Measurements from ENCODE around the gene NKAIN4. TPM values are rescaled to one million over a fixed set of nuclear protein-coding genes. Genes with fewer than 3 reads are reported as not detected.

The NKAIN4 gene
- total RNA-seq, 2 experiments from 2014 or later = not detected

GRCh38 chr20:63204362-63204761, 49.9 kb downstream of the NKAIN4 start:
- peaks cover 59% of the 10 kb centered on the region for H3K79me2 ChIP-seq (ENCODE audit: insufficient read depth, low read depth, low read length)
- peaks cover 36% of the 10 kb centered on the region for H4K20me1 ChIP-seq (ENCODE audit: insufficient read depth, low read length)

DNA sequence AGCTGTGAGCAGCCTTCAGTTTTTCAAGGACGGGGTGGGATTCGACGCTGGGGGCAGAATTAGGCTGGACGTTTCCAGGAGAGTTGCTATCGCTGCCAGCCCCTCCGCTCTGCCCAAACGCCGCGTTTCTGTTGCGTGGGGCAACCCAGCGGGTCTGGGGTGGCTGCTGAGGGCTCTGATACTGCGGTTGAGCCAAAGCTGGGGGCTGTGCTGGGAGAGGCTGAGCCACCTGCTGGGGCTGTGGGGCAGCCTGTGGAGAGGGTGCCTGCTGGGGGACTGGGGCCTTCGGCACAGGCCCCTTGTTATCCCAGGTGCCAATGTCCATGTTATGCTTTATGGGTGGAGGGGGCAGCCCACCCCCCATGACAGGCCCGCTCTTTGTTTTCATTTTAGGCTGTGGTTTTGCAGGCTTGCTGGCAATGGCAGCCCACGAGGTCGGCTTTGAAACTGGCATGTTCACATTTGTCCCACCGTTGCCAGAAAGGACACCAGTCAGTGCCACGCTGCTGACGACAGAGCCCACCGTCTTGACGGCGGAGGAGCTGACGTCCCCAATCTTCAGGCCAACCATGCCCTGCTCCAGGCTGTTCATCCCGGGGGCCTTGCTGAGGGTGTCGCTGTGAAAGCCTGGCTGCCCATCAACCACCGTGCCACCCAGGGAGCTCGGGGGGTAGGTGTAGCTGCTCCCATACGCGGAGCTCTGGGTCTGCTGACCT, 51.3 kb downstream of the NKAIN4 start:
- Histone ChIP-seq H3K4me2 (ENCODE audit: low read length) (no peak overlapping the region), H3K9me2 (ENCODE audit: insufficient read depth, low read length) (no peaks in the 10 kb centered on the region), H2AFZ (ENCODE audit: low read length) (no peak overlapping the region), H3K79me2 (ENCODE audit: insufficient read depth, low read depth, low read length) (peaks cover 59% of the 10 kb centered on the region), H3K9me3 (ENCODE audit: low read length) (no peaks in the 10 kb centered on the region), H3K36me3 (ENCODE audit: insufficient read depth, low read length) (peaks cover 95% of the 10 kb centered on the region), H3K27ac (ENCODE audit: low read depth, low read length, poor library complexity, severe bottlenecking) (no peak overlapping the region), H4K20me1 (ENCODE audit: insufficient read depth, low read length) (peaks cover 23% of the 10 kb centered on the region), H3K4me1 (ENCODE audit: insufficient read depth, low read length, poor library complexity, severe bottlenecking) (no peaks in the 10 kb centered on the region), H3K4me3 (ENCODE audit: low read depth, low read length, poor library complexity, severe bottlenecking) (no peak overlapping the region)
- TF ChIP-seq EZH2phosphoT487 (IDR thresholded peaks at IDR 0.05; ENCODE audit: borderline replicate concordance, low read depth, low read length) = no peak
- TF ChIP-seq CTCF (conservative IDR thresholded peaks at IDR 0.05; ENCODE audit: low read length) = no peak
- CTCF ChIA-PET (ENCODE audit: unreplicated experiment) = no interaction called here
- BruUV-seq (replicated peaks) = no TSS peak
- intact Hi-C loops (cut with micrococcal nuclease; ENCODE audit: unreplicated experiment) = no loop called here
- POLR2A ChIA-PET = no interaction called here
- no peak for DNase-seq (ENCODE audit: low spot score)

More at GRCh38 chr20:63204362-63204761, 49.9 kb downstream of the NKAIN4 start:
- peaks cover 95% of the 10 kb centered on the region for H3K36me3 ChIP-seq (ENCODE audit: insufficient read depth, low read length)
- POLR2A ChIA-PET = no interaction called here
- CTCF ChIA-PET (ENCODE audit: unreplicated experiment) = no interaction called here
- no peaks in the 10 kb centered on the region for H3K9me3 ChIP-seq (ENCODE audit: low read length)
- H3K4me3 ChIP-seq (ENCODE audit: low read depth, low read length, poor library complexity, severe bottlenecking) = no peak overlapping the region
- H3K27ac ChIP-seq (ENCODE audit: low read depth, low read length, poor library complexity, severe bottlenecking) = no peak overlapping the region
- no peak overlapping the region for H3K4me2 ChIP-seq (ENCODE audit: low read length)
- no TSS peak for BruUV-seq (replicated peaks)
- no peaks in the 10 kb centered on the region for H3K9me2 ChIP-seq (ENCODE audit: insufficient read depth, low read length)
- no peak overlapping the region for H2AFZ ChIP-seq (ENCODE audit: low read length)
- no peaks in the 10 kb centered on the region for H3K4me1 ChIP-seq (ENCODE audit: insufficient read depth, low read length, poor library complexity, severe bottlenecking)
- intact Hi-C loops (cut with micrococcal nuclease; ENCODE audit: unreplicated experiment) = no loop called here
- TF ChIP-seq EZH2phosphoT487 (IDR thresholded peaks at IDR 0.05; ENCODE audit: borderline replicate concordance, low read depth, low read length) (no peak), CTCF (conservative IDR thresholded peaks at IDR 0.05; ENCODE audit: low read length) (no peak)
- DNase-seq (ENCODE audit: low spot score) = no peak

GRCh38 chr20:63202021-63202420, 52.2 kb downstream of the NKAIN4 start:
- intact Hi-C loops (cut with micrococcal nuclease; ENCODE audit: unreplicated experiment) = no loop called here
- Histone ChIP-seq H3K79me2 (ENCODE audit: insufficient read depth, low read depth, low read length) (peaks cover 61% of the 10 kb centered on the region), H3K4me2 (ENCODE audit: low read length) (no peak overlapping the region), H4K20me1 (ENCODE audit: insufficient read depth, low read length) (peaks cover 30% of the 10 kb centered on the region), H3K9me3 (ENCODE audit: low read length) (no peaks in the 10 kb centered on the region), H3K4me1 (ENCODE audit: insufficient read depth, low read length, poor library complexity, severe bottlenecking) (no peaks in the 10 kb centered on the region), H3K4me3 (ENCODE audit: low read depth, low read length, poor library complexity, severe bottlenecking) (no peak overlapping the region), H3K36me3 (ENCODE audit: insufficient read depth, low read length) (peaks cover 97% of the 10 kb centered on the region), H3K27ac (ENCODE audit: low read depth, low read length, poor library complexity, severe bottlenecking) (no peak overlapping the region), H2AFZ (ENCODE audit: low read length) (no peak overlapping the region), H3K9me2 (ENCODE audit: insufficient read depth, low read length) (no peaks in the 10 kb centered on the region)
- ChIA-PET CTCF (ENCODE audit: unreplicated experiment) (interaction anchor here (0.6 kb wide), 1 partner anchor 22 kb away, joined by 3 read pairs; no protein-coding TSS in a partner anchor), POLR2A (no interaction called here)
- no peak for DNase-seq (ENCODE audit: low spot score)
- TF ChIP-seq CTCF (conservative IDR thresholded peaks at IDR 0.05; ENCODE audit: low read length) = no peak
- TF ChIP-seq EZH2phosphoT487 (IDR thresholded peaks at IDR 0.05; ENCODE audit: borderline replicate concordance, low read depth, low read length) = no peak
- no TSS peak for BruUV-seq (replicated peaks)

Measured in OCI-LY7 (cell line).